HG03469 (cell line): ENCODE results near the gene RBM4.
A peak's percentile ranks its signal among the peaks of the same experiment; 100 is the strongest.
"Not testable (repeated sequence)": the region's sequence is repeated elsewhere in the genome, so short reads cannot be mapped to it uniquely, and the experiment has no call there.

Source experiments
- ATAC-seq: cut with Tn5 transposase; IDR thresholded peaks from one replicate; pipeline ENCODE4 v1.9.1; 2021; ENCODE audit warnings: mild to moderate bottlenecking, moderate library complexity, moderate number of reproducible peaks; ENCODE audit not compliant: unreplicated experiment

Gene RBM4

GRCh38 chr11:66638177-66639065, at the start of gene RBM4:
Gene RBM4, plus strand, starts transcription at chr11:66638703. Its CDS starts 1,009 bp downstream, at chr11:66639712.
- ATAC-seq, result peak; percentile 82

GRCh38 chr11:66589315-66589714, 49.2 kb upstream of the RBM4 start:
- ATAC-seq, result not testable (repeated sequence)

- ATAC-seq, result no peak
These were observed 48.4 kb upstream of the RBM4 start for GRCh38 chr11:66589996-66590675.

- no peak for ATAC-seq
These were observed 47.3 kb upstream of the RBM4 start for GRCh38 chr11:66591175-66591574.

GRCh38 chr11:66592457-66593302, 45.8 kb upstream of the RBM4 start, which contains the start of the genes CCDC87 and CCS:
Gene CCDC87, minus strand, starts transcription at chr11:66593063. Its CDS starts 48 bp downstream, at chr11:66593015.
Gene CCS, plus strand, starts transcription at chr11:66593185. Its CDS starts 77 bp downstream, at chr11:66593262.
- peak; percentile 81 for ATAC-seq

- no peak for ATAC-seq
These were observed 45.2 kb upstream of the RBM4 start for GRCh38 chr11:66593303-66593635.

DNA sequence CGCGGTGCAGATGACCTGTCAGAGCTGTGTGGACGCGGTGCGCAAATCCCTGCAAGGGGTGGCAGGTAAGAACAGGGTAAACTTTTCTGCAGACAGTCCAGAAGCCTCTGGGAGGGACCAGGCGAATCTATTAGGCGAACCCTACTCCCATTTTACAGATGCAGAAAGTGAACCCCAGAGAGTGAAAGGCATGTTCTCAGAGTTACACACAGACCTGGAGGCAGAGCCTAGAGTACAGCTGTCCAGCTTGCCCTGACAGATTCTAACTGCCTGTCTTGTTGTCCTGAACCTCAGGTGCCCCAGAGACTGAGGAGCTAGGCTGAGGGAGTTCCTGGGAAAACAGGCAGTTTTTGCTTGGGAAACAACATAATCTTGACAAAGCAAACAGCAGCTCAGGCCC, 44.9 kb upstream of the RBM4 start:
- ATAC-seq, result no peak

- no peak for ATAC-seq
These were observed 43.1 kb upstream of the RBM4 start for GRCh38 chr11:66595245-66595904.

DNA sequence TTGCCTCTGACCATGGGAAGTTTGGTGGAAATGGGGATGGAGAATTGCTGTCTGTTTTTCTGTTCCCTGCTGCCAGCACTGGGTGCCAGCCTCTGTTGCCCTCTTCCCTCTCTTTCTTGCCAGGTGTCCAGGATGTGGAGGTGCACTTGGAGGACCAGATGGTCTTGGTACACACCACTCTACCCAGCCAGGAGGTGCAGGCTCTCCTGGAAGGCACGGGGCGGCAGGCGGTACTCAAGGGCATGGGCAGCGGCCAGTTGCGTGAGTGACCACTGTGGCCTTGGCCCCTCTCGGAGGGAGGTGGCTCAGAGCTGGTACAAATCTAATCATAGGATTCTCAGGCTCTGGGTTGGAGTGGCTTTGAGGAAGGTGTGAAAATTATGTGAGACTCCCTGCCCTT, 39.5 kb upstream of the RBM4 start:
- ATAC-seq, result no peak

DNA sequence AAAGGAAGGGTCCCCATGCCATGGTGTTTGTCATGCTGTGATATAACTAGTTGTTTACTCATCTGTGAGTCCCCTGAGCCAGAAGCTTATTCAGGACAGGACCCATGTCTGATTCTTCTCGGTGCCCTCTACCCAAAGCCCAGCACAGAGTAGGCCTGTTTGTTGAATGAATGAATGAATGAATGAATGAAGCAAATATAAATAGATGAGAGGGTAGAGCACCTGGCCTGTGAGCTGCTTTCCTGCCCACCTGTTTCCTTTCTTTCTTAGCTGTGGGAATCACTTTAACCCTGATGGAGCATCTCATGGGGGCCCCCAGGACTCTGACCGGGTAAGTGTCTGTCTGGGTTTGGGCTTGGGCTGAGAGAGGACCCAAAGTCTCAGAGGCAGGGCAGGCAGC, 38.3 kb upstream of the RBM4 start:
- no peak for ATAC-seq

GRCh38 chr11:66600631-66601233, 37.8 kb upstream of the RBM4 start:
- ATAC-seq, result no peak

DNA sequence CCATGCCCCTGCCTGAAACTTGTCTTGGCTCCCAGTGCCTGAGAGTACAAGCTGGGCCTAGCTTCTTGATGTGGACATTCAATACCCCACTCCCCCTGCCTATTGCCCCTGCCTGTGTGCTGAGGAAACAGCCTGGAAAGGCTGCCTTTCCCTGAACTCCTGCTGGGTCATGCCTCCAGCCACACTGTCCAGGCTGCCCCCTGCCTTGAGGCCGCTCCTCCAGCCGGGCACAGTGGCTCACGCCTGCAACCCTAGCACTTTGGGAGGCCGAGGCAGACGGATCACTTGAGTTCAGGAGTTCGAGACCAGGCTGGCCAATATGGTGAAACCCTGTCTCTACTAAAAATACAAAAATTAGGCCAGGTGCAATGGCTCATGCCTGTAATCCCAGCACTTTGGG, 35.4 kb upstream of the RBM4 start:
- no peak for ATAC-seq

DNA sequence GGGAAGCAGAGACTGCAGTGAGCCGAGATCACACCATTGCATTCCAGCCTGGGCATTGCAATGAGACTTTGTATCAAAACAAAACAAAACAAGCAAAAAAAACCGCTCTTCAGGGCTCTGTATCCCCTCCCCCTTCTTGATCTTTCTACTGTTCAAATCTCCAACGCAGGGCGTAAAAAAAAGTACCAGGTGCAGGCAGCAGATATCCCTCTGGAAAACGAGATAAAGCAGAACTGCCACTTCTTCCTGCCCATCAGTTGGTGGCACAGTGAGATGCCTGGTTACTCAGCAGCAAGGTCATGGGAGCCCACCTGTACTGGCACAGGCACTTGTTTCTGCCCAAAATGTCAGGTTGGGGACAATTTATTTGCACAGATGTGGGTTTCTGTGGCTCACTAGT, 34.3 kb upstream of the RBM4 start:
- ATAC-seq, result no peak

GRCh38 chr11:66606608-66607007, 31.9 kb upstream of the RBM4 start:
- not testable (repeated sequence) for ATAC-seq

GRCh38 chr11:66607126-66607834, 31.2 kb upstream of the RBM4 start:
- no peak for ATAC-seq

DNA sequence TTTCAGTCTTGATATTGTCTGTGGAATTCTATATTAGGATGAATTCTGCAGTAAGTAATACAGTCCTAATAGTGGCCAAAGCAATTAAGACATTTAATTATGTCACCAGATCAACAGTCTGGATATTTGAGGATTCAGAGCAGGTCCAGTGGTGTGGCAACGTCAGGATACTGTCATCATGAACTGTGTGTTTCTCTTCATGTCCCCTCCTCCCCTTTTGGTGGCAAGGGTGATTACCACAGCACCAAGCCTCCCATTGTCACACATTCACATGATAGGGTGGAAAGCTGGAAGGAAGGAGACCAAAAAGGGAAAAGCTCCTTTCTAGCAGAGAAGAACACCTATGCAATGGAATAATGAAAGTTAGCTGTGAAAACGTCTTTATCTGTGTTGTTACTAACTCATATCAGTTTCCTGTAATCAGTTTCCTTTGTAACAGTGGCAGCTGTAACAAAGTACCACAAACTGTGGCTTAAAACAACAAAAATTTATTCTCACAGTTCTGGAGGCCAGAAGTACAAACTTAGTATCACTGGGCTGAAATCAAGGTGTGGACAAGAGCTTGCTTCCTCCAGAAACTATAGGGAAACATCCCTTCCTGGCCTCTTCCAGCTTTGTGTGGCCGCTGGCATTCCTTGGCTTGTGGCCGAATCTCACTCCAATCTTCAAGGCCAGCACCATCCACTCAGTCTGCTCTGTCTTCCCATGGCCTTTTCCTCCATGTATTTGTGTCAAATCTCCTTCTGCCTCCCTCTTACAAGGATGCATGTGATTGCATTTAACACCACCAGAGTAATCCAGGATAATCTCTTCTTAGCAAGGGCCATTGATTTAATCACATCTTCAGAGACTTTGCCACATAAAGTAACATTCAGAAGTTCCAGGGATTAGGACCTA, 28.5 kb upstream of the RBM4 start:
- no peak for ATAC-seq

DNA sequence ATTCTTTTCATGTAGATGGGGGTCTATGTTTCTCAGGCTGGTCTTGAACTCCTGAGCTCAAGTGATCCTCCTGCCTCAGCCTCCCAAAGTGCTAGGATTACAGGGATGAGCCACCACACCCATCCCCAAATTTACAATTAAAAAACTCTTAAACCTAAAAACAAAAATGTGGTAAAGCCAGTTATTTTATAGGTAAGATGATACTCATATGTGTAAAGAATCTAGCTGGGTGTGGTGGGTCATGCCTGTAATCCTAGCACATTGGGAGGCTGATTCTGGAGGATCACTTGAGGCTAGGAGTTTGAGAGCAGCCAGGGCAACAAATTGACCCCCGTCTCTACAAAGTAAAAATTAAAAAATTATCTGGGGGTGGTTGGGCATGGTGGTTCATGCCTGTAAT, 26.0 kb upstream of the RBM4 start:
- ATAC-seq, result no peak

GRCh38 chr11:66614073-66614472, 24.4 kb upstream of the RBM4 start:
- ATAC-seq, result no peak
